Suprapubic skin (tissue), 3 donors: ENCODE results near the gene TBC1D16.

Source experiments
- CTCF ChIP-seq, 2 donors: fragments of 200-600 bp in 1 of 2; fragments of 450-650 bp in 1 of 2; sonication (generic) in 1 of 2; IDR thresholded peaks; one replicate each; pipeline ENCODE4 v1.5.1; 2016 to 2019; ENCODE audit warnings: antibody characterized with exemption in 2 of 2, mild to moderate bottlenecking in 1 of 2, moderate library complexity in 1 of 2
- EP300 ChIP-seq: sonication (generic); formaldehyde crosslinking; IDR thresholded peaks from one replicate; pipeline ENCODE4 v1.6.1; 2017; ENCODE audit warnings: antibody characterized with exemption
- POLR2A ChIP-seq, 2 donors: fragments of 450-650 bp; IDR thresholded peaks; one replicate each; pipeline ENCODE4 v1.6.1; 2017; ENCODE audit warnings: antibody characterized with exemption in 2 of 2, mild to moderate bottlenecking in 2 of 2, moderate library complexity in 2 of 2

DNA sequence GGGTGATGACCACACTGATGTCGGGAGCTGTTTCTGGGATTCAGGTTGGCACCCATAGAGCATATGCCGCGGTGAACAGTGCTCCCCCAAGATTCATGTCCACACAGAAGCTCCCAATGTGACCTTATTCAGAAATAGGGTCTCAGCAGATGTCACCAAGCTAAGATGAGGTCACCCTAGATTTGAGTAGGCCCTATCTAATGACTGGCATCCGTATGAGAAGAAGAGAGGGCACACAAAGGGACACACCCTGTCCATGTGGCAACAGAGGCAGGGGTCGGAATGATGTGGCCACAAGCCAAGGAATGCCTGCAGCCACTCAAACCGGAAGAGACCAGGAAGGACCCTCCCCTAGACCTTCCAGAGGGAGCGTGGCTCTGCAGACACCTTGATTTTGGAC, 35.5 kb downstream of the TBC1D16 start:
- no peak for TF ChIP-seq POLR2A (IDR thresholded peaks at IDR 0.05)
- TF ChIP-seq CTCF (IDR thresholded peaks at IDR 0.05) = no peak
- no peak for TF ChIP-seq EP300
